Tibial nerve (tissue), 4 donors: ENCODE results near the gene TSSK6.

Experiments used
- EP300 ChIP-seq, 2 donors: sonication (generic); formaldehyde crosslinking; IDR thresholded peaks; one replicate each; pipeline ENCODE4 v1.6.1; 2017; ENCODE audit warnings: antibody characterized with exemption in 2 of 2, mild to moderate bottlenecking in 1 of 2
- POLR2A ChIP-seq, 2 donors: fragments of 450-650 bp; IDR thresholded peaks; one replicate each; pipeline ENCODE4 v1.6.1; 2017; ENCODE audit warnings: antibody characterized with exemption in 2 of 2, mild to moderate bottlenecking in 2 of 2, moderate library complexity in 2 of 2
- TF ChIP-seq, protein P1 (sequence below), 5 experiments: fragments of 200-600 bp in 3 of 5; fragments of 450-650 bp in 2 of 5; sonication (generic) in 3 of 5; IDR thresholded peaks; one replicate each; pipeline ENCODE4 v1.5.1; 2016 to 2019; ENCODE audit warnings: antibody characterized with exemption in 5 of 5, mild to moderate bottlenecking in 3 of 5, moderate library complexity in 2 of 5

DNA sequence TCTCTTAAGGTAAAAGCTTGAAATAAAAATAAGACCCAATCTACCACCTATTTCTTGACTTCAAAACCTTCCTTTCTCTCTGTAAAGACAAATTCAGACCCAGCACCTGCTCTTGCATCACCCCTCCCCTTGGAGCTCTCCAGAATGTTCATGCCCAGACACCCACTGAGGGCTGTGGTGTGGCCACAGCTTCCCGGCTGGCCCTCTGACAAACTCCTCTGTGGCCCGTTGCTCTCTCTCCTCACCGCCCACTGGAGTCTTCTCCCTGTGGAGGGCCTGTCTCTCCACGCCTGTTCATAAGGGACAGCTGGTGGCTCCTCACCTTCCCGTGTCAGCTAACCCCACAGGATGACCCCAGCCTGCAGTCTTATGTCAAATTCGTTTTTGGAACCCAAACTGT, 49.1 kb downstream of the TSSK6 start:
- TF ChIP-seq EP300 (IDR thresholded peaks at IDR 0.05) (no peak), POLR2A (IDR thresholded peaks at IDR 0.05) (no peak)
- TF ChIP-seq, protein P1, sequence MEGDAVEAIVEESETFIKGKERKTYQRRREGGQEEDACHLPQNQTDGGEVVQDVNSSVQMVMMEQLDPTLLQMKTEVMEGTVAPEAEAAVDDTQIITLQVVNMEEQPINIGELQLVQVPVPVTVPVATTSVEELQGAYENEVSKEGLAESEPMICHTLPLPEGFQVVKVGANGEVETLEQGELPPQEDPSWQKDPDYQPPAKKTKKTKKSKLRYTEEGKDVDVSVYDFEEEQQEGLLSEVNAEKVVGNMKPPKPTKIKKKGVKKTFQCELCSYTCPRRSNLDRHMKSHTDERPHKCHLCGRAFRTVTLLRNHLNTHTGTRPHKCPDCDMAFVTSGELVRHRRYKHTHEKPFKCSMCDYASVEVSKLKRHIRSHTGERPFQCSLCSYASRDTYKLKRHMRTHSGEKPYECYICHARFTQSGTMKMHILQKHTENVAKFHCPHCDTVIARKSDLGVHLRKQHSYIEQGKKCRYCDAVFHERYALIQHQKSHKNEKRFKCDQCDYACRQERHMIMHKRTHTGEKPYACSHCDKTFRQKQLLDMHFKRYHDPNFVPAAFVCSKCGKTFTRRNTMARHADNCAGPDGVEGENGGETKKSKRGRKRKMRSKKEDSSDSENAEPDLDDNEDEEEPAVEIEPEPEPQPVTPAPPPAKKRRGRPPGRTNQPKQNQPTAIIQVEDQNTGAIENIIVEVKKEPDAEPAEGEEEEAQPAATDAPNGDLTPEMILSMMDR (IDR thresholded peaks at IDR 0.05) = no peak
